Naive thymus-derived CD4-positive, alpha-beta T cell (primary cell): ENCODE results near the gene ENOX1. TPM values are rescaled to one million over a fixed set of nuclear protein-coding genes. Genes with fewer than 3 reads are reported as not detected.

Experiments used
- ATAC-seq: fragments of 150-1000 bp; cut with Tn5 transposase; 2 replicates; pipeline ENCODE4 v1.10.0; 2021; ENCODE audit warnings: mild to moderate bottlenecking, moderate library complexity
- CTCF ChIA-PET: fragments of 350-600 bp; sonication (Branson Sonifier 250); formaldehyde crosslinking; loops from one replicate; lab custom pipeline; 2021; ENCODE audit warnings: antibody characterized with exemption; lab: Charles Lee
- POLR2A ChIA-PET: fragments of 350-600 bp; sonication (Branson Sonifier 250); formaldehyde crosslinking; loops from one replicate; lab custom pipeline; 2021; ENCODE audit warnings: antibody characterized with exemption, inconsistent platforms; lab: Charles Lee
- DNase-seq, 9 donors: peaks; one replicate each; pipeline versions ENCODE4 v3.0.0 to v3.0.0-alpha.2; 2020 to 2022; ENCODE audit warnings: mixed read lengths in 1 of 9
- H3K27ac ChIP-seq: one replicate; pipeline ENCODE4 v1.7.0; 2013; ENCODE audit warnings: mild to moderate bottlenecking, low read depth, low read length, moderate library complexity
- H3K27me3 ChIP-seq, 2 donors: one replicate each; pipeline ENCODE4 v1.7.0; 2013; ENCODE audit warnings: low read length in 2 of 2, mild to moderate bottlenecking in 2 of 2, moderate library complexity in 2 of 2; ENCODE audit not compliant: control insufficient read depth in 2 of 2, insufficient read depth in 2 of 2
- H3K36me3 ChIP-seq, 3 experiments: 1 replicate in 2 of 3; 2 replicates in 1 of 3; pipeline ENCODE4 v1.7.0; 2013; ENCODE audit warnings: low read length in 3 of 3, mild to moderate bottlenecking in 3 of 3, moderate library complexity in 1 of 3; ENCODE audit not compliant: insufficient read depth in 3 of 3, control insufficient read depth in 2 of 3
- H3K4me1 ChIP-seq, 2 donors: one replicate each; pipeline ENCODE4 v1.7.0; 2013; ENCODE audit warnings: low read length in 2 of 2, mild to moderate bottlenecking in 2 of 2, moderate library complexity in 1 of 2; ENCODE audit not compliant: control insufficient read depth in 2 of 2, insufficient read depth in 2 of 2
- H3K4me3 ChIP-seq: 2 replicates; pipeline ENCODE4 v1.7.0; 2013; ENCODE audit warnings: mild to moderate bottlenecking, low read length
- H3K9me3 ChIP-seq, 3 experiments: 1 replicate in 2 of 3; 2 replicates in 1 of 3; pipeline ENCODE4 v1.7.0; 2013; ENCODE audit warnings: low read length in 3 of 3; ENCODE audit not compliant: control insufficient read depth in 2 of 3
- H3K27ac Mint-ChIP-seq, 9 donors: one replicate each; pipeline ENCODE4 v1.8.0; 2020 to 2022; ENCODE audit warnings: mixed read lengths in 9 of 9, mild to moderate bottlenecking in 8 of 9, moderate library complexity in 5 of 9, inconsistent platforms in 2 of 9
- H3K27me3 Mint-ChIP-seq, 5 donors: one replicate each; pipeline ENCODE4 v1.8.0; 2021 to 2022; ENCODE audit warnings: mixed read lengths in 5 of 5, mild to moderate bottlenecking in 1 of 5
- H3K36me3 Mint-ChIP-seq, 5 donors: one replicate each; pipeline ENCODE4 v1.8.0; 2020 to 2022; ENCODE audit warnings: mixed read lengths in 5 of 5, mild to moderate bottlenecking in 3 of 5, inconsistent platforms in 1 of 5
- H3K4me1 Mint-ChIP-seq, 7 donors: one replicate each; pipeline ENCODE4 v1.8.0; 2020 to 2022; ENCODE audit warnings: mixed read lengths in 7 of 7, mild to moderate bottlenecking in 3 of 7, inconsistent platforms in 1 of 7
- H3K4me3 Mint-ChIP-seq, 10 donors: one replicate each; pipeline ENCODE4 v1.8.0; 2020 to 2022; ENCODE audit warnings: mild to moderate bottlenecking in 10 of 10, mixed read lengths in 10 of 10, moderate library complexity in 6 of 10, inconsistent platforms in 2 of 10
- H3K9me3 Mint-ChIP-seq, 11 donors: one replicate each; pipeline ENCODE4 v1.8.0; 2020 to 2022; ENCODE audit warnings: mixed read lengths in 11 of 11, mild to moderate bottlenecking in 4 of 11, inconsistent platforms in 1 of 11, moderate library complexity in 1 of 11
- intact Hi-C, 2 donors: fragments of 100-400 bp; cut with micrococcal nuclease; formaldehyde crosslinking; loops; one replicate each; pipeline ENCODE4 v1.15.1; 2023
- polyA plus RNA-seq, 2 donors: library from polyadenylated mRNA; unstranded; fragments of 300-500 nt; fragmentation: Illumina TruSeq; gene quantifications; one replicate each; pipeline ENCODE4 v1.2.3, GENCODE V29; 2021
- total RNA-seq, 6 experiments: library from RNA in 5 of 6; stranded (reverse) in 5 of 6; gene quantifications; 1 replicate in 5 of 6; 2 replicates in 1 of 6; pipeline ENCODE4 v1.2.3 and lab custom pipeline; 2021 to 2026

ENOX1 gene
- total and polyA plus RNA-seq, 7 experiments from 2014 or later, result 0.17 TPM; not detected in 6

DNA sequence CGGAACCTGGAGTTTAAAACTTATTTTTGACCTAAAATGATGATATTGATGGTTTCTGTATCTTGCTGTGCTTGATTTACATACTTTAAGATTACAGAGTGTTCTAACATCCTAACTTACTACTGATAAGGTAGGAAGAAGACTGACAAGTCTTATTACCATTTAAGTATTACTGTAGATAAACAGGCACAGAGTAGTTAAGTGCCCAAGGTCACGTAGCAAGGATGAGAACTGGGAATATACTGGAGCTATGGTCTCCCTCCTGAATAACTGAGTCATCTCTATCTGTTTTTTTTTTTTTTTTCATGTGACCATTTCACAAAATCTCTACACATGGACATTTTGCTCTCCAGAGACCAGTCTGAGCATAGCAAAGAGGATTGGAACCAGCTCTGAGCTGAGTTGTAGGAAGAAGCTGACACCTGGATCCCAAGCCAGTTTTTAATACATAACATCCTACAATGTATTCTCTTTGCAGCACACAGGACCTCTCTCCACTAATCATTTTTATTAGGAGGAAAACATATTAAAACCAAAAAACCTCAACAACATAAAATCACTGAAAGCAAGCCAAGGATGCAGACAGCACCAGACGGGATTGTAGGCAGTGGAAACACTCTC is 589.9 kb downstream of the ENOX1 start:
- intact Hi-C loops, result no loop called here
- peaks cover 5 to 28% (median 16%) of the 10 kb centered on the region in 5 donors for H3K27me3 Mint-ChIP-seq
- Histone ChIP-seq H3K27me3 (no peaks in the 10 kb centered on the region), H3K4me3 (no peak overlapping the region), H3K36me3 (no peaks in the 10 kb centered on the region), H3K9me3 (no peaks in the 10 kb centered on the region), H3K4me1 (no peaks in the 10 kb centered on the region), H3K27ac (no peak overlapping the region)
- ChIA-PET CTCF (no interaction called here), POLR2A (no interaction called here)
- ATAC-seq (no peak), DNase-seq (no peak)
- H3K4me3 Mint-ChIP-seq, result no peak overlapping the region
- peaks cover 0 to 7% (median 0%) of the 10 kb centered on the region in 11 donors for H3K9me3 Mint-ChIP-seq
- H3K36me3 Mint-ChIP-seq, result no peaks in the 10 kb centered on the region
- no peak overlapping the region for H3K27ac Mint-ChIP-seq
- no peaks in the 10 kb centered on the region for H3K4me1 Mint-ChIP-seq

DNA sequence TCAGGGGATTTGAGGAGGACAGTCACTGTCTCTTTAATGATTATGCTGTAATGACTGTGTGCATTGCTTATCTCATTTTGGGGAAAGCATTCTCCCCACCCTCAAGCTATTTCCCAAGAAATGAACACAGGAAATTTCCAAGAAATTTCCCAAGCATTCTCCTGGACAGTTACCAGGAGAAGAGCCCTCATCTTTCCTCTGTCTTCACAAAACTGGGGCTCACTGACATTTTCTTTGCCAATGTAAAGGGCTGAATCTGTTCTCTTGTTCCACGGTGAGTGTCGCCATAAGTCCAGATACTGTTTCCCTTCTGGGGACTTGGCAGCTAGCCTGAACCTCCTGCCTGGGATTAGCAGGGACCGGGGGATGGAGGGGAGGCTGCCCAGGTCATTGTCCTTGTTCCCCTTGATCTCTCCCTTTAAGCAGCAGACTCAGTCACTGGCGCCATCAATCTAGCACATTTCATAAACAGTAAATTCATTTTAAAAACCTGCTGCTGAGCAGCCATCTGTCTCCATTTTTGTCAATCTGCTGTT is 590.6 kb downstream of the ENOX1 start:
- H3K27me3 Mint-ChIP-seq, result peaks cover 5 to 28% (median 16%) of the 10 kb centered on the region in 5 donors
- no peak for ATAC-seq
- H3K4me3 Mint-ChIP-seq, result no peak overlapping the region
- Histone ChIP-seq H3K27me3 (no peaks in the 10 kb centered on the region), H3K9me3 (no peaks in the 10 kb centered on the region), H3K27ac (no peak overlapping the region), H3K36me3 (no peaks in the 10 kb centered on the region), H3K4me1 (no peaks in the 10 kb centered on the region), H3K4me3 (no peak overlapping the region)
- ChIA-PET POLR2A (no interaction called here), CTCF (no interaction called here)
- no peaks in the 10 kb centered on the region for H3K4me1 Mint-ChIP-seq
- intact Hi-C loops, result no loop called here
- no peak overlapping the region for H3K27ac Mint-ChIP-seq
- peaks cover 0 to under 1% (median 0%) of the 10 kb centered on the region in 11 donors for H3K9me3 Mint-ChIP-seq
- no peak for DNase-seq
- no peaks in the 10 kb centered on the region for H3K36me3 Mint-ChIP-seq

DNA sequence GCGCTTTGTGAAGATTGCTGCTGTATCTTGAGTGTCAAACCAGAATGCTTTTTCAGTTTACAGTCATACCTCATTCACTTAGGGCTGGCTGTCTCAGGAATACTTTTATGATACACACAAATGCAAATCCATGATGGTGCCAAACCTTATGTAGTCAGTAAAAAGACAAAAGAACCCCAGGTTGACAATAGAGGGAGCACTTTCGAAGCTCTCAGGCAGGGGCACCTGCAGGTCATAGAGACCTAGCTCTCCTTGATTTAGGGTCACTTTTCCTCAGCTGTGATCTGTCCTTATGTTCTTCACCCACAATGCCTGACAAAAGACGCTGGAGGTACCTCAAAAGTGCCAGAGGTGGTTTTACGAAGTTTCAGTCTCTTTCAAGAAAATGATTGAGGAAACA is 591.2 kb downstream of the ENOX1 start:
- H3K36me3 ChIP-seq, result no peaks in the 10 kb centered on the region
- no peaks in the 10 kb centered on the region for H3K27me3 ChIP-seq
- Mint-ChIP-seq H3K27me3 (peaks cover 5 to 28% (median 16%) of the 10 kb centered on the region in 5 donors), H3K4me1 (no peaks in the 10 kb centered on the region), H3K9me3 (no peaks in the 10 kb centered on the region), H3K27ac (no peak overlapping the region), H3K36me3 (no peaks in the 10 kb centered on the region), H3K4me3 (no peak overlapping the region)
- no peaks in the 10 kb centered on the region for H3K4me1 ChIP-seq
- DNase-seq, result no peak
- H3K27ac ChIP-seq, result no peak overlapping the region
- POLR2A ChIA-PET, result no interaction called here
- no peak overlapping the region for H3K4me3 ChIP-seq
- intact Hi-C loops, result no loop called here
- ATAC-seq, result no peak
- CTCF ChIA-PET, result interaction anchor here (0.6 kb wide), 1 partner anchor 96 kb away, joined by 4 read pairs; no protein-coding TSS in a partner anchor
- H3K9me3 ChIP-seq, result no peaks in the 10 kb centered on the region

DNA sequence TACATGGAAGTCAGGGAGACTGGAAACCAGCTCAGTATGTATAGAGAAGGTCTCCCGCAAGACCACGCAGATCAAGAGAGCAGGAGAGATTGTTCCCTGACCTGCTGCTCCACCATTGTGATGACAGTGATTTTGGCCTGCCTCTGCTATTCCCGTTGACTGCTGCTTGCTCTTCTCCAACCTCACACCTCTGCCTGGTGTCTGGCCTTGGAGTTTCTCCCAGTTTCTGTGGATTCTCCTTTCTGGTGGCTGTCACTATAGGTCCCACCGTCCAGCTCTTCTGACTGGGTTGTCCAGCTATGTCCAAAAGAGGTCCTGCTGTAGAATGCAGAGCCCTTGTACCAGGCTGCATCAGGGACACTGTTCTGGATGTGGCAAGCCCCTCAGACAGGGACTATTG is 591.7 kb downstream of the ENOX1 start:
- DNase-seq, result no peak
- intact Hi-C loops, result no loop called here
- H3K9me3 Mint-ChIP-seq, result no peaks in the 10 kb centered on the region
- ChIA-PET POLR2A (no interaction called here), CTCF (interaction anchor here (0.6 kb wide), 1 partner anchor 95 kb away, joined by 4 read pairs; no protein-coding TSS in a partner anchor)
- ATAC-seq, result no peak
- H3K4me1 Mint-ChIP-seq, result no peaks in the 10 kb centered on the region
- peaks cover 5 to 28% (median 19%) of the 10 kb centered on the region in 5 donors for H3K27me3 Mint-ChIP-seq
- no peaks in the 10 kb centered on the region for H3K36me3 Mint-ChIP-seq
- Histone ChIP-seq H3K4me3 (no peak overlapping the region), H3K27me3 (no peaks in the 10 kb centered on the region), H3K9me3 (no peaks in the 10 kb centered on the region), H3K4me1 (no peaks in the 10 kb centered on the region), H3K27ac (no peak overlapping the region), H3K36me3 (no peaks in the 10 kb centered on the region)
- no peak overlapping the region for H3K27ac Mint-ChIP-seq
- no peak overlapping the region for H3K4me3 Mint-ChIP-seq

DNA sequence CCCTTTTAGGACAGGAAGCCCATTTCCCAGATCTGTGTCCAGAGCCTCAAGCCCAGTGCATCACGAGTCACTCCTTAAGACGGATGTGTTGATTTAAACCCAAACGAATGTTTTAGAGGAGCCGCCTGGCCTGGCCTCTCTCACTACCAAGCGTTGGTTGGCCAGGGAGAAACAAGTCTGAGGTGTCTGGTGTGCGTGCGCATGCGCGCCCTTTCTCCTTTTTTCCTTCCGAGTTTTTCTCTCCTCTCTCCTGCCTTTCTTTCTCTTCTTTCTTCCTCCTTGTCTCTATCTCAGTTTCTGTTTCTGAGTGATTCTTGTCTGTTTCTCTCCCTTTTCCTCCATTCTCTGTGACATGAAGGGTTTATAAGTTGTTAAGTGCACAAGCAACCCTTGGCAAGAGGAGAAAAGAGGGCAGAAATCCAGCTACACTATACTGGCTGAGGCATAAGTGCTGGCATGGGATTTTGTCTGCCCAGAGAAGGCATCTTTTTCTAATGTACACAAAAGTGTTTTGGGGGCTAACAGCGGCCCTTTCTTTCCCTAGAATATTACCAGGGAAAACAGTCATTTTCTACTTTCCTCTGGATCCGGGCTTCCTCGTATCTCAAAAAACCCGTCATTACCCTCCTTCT is 592.9 kb downstream of the ENOX1 start:
- no peak overlapping the region for H3K27ac ChIP-seq
- H3K4me1 ChIP-seq, result no peaks in the 10 kb centered on the region
- ChIA-PET CTCF (no interaction called here), POLR2A (no interaction called here)
- H3K9me3 ChIP-seq, result no peaks in the 10 kb centered on the region
- DNase-seq (no peak), ATAC-seq (no peak)
- H3K27me3 ChIP-seq, result no peaks in the 10 kb centered on the region
- H3K4me3 ChIP-seq, result no peak overlapping the region
- Mint-ChIP-seq H3K27me3 (peaks cover 6 to 28% (median 19%) of the 10 kb centered on the region in 5 donors), H3K36me3 (no peaks in the 10 kb centered on the region), H3K9me3 (no peaks in the 10 kb centered on the region), H3K4me3 (no peak overlapping the region), H3K4me1 (no peaks in the 10 kb centered on the region), H3K27ac (no peak overlapping the region)
- intact Hi-C loops, result no loop called here
- no peaks in the 10 kb centered on the region for H3K36me3 ChIP-seq

DNA sequence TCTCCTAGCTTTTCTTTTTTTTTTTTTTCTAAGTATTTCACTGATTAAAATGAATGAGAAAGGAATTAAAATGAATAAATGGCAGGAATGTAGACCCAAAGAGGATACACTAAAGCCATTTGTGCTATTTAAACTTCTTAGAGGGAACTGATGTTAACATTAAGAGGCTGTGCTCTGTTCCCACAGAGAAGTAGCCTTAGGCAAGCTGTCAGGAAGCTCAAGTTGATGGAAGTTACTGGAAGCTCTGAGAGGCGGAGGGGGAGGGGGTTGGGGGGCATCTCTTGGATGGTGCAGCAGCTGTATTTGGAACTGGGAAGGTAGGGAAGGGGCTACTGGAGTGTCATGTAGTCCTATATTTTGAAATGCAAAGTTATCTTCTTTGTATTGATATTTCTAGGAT is 595.2 kb downstream of the ENOX1 start:
- ATAC-seq (no peak), DNase-seq (no peak)
- no peaks in the 10 kb centered on the region for H3K4me1 ChIP-seq
- Mint-ChIP-seq H3K4me1 (no peaks in the 10 kb centered on the region), H3K27me3 (peaks cover 6 to 22% (median 10%) of the 10 kb centered on the region in 5 donors), H3K4me3 (no peak overlapping the region), H3K27ac (no peak overlapping the region), H3K9me3 (no peaks in the 10 kb centered on the region), H3K36me3 (no peaks in the 10 kb centered on the region)
- no peaks in the 10 kb centered on the region for H3K27me3 ChIP-seq
- ChIA-PET POLR2A (no interaction called here), CTCF (no interaction called here)
- no peaks in the 10 kb centered on the region for H3K36me3 ChIP-seq
- no peaks in the 10 kb centered on the region for H3K9me3 ChIP-seq
- intact Hi-C loops, result no loop called here
- H3K27ac ChIP-seq, result no peak overlapping the region
- no peak overlapping the region for H3K4me3 ChIP-seq

DNA sequence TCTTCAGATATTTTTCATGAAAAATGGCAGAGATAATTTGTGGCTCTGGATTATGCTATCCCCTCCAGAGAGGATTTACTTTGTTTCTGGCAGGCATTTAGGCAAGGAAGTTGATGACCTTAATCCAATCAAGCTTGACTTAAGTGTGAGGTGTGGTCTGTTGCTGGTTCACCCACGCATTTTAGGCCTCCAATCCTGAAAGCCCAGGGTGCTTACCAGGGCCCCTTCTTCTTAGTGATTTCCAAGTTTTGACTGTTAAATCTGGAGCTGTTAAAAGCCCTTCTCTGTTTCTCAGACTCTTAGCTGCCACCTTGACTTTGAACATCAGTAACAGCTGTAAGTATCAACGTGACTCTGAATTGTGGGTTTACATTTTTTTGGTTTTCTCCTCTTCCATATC is 601.5 kb downstream of the ENOX1 start:
- Mint-ChIP-seq H3K27ac (no peak overlapping the region), H3K36me3 (no peaks in the 10 kb centered on the region), H3K4me3 (no peak overlapping the region), H3K4me1 (no peaks in the 10 kb centered on the region), H3K9me3 (no peaks in the 10 kb centered on the region), H3K27me3 (peaks cover 0 to 13% (median 1%) of the 10 kb centered on the region in 5 donors)
- no peaks in the 10 kb centered on the region for H3K36me3 ChIP-seq
- no peaks in the 10 kb centered on the region for H3K4me1 ChIP-seq
- CTCF ChIA-PET, result no interaction called here
- H3K4me3 ChIP-seq, result no peak overlapping the region
- no peaks in the 10 kb centered on the region for H3K27me3 ChIP-seq
- intact Hi-C loops, result no loop called here
- no peaks in the 10 kb centered on the region for H3K9me3 ChIP-seq
- POLR2A ChIA-PET, result no interaction called here
- DNase-seq, result no peak
- ATAC-seq, result no peak
- H3K27ac ChIP-seq, result no peak overlapping the region
